ENCODE results near the gene INPP4B.

INPP4B gene

GRCh38 chr4:142194905-142195304, 651.2 kb downstream of the INPP4B start:
- DNase-seq, result no peak

GRCh38 chr4:142191901-142192300, 654.2 kb downstream of the INPP4B start:
- no peak for DNase-seq

GRCh38 chr4:142181021-142181420, 665.1 kb downstream of the INPP4B start:
- no peak for DNase-seq

GRCh38 chr4:142169216-142169615, 676.9 kb downstream of the INPP4B start:
- no peak for DNase-seq

GRCh38 chr4:142168181-142168580, 677.9 kb downstream of the INPP4B start:
- no peak for DNase-seq

- DNase-seq, result no peak
Measured at GRCh38 chr4:142164767-142165500, 681.2 kb downstream of the INPP4B start.

- DNase-seq, result no peak
Measured at GRCh38 chr4:142161086-142161485, 685.0 kb downstream of the INPP4B start.

GRCh38 chr4:142160509-142160908, 685.6 kb downstream of the INPP4B start:
- no peak for DNase-seq

GRCh38 chr4:142158980-142159379, 687.1 kb downstream of the INPP4B start:
- DNase-seq, result no peak

GRCh38 chr4:142156256-142156655, 689.8 kb downstream of the INPP4B start:
- no peak for DNase-seq

- no peak for DNase-seq
Measured at GRCh38 chr4:142155347-142155746, 690.8 kb downstream of the INPP4B start.

GRCh38 chr4:142150483-142150882, 695.6 kb downstream of the INPP4B start:
- no peak for DNase-seq

GRCh38 chr4:142144813-142145212, 701.3 kb downstream of the INPP4B start:
- DNase-seq, result no peak

GRCh38 chr4:142142366-142143054, 703.6 kb downstream of the INPP4B start:
- no peak for DNase-seq

GRCh38 chr4:142141224-142141623, 704.9 kb downstream of the INPP4B start:
- DNase-seq, result no peak

- DNase-seq, result no peak
Measured at GRCh38 chr4:142130666-142131065, 715.4 kb downstream of the INPP4B start.

GRCh38 chr4:142129931-142130330, 716.2 kb downstream of the INPP4B start:
- no peak for DNase-seq

- DNase-seq, result no peak
Measured at GRCh38 chr4:142129473-142129872, 716.6 kb downstream of the INPP4B start.

GRCh38 chr4:142128529-142128928, 717.6 kb downstream of the INPP4B start:
- DNase-seq, result no peak

- peak; percentile 10 to 38 (median 24) for DNase-seq
Measured at GRCh38 chr4:142126890-142127497, 719.1 kb downstream of the INPP4B start.

- DNase-seq, result no peak
Measured at GRCh38 chr4:142124874-142125273, 721.2 kb downstream of the INPP4B start.

- no peak for DNase-seq
Measured at GRCh38 chr4:142121448-142122350, 724.4 kb downstream of the INPP4B start.

GRCh38 chr4:142120921-142121320, 725.2 kb downstream of the INPP4B start:
- no peak for DNase-seq
